HCT116 (cell line): ENCODE results near the gene PPP2R1B. TPM values are rescaled to one million over a fixed set of nuclear protein-coding genes. Genes with fewer than 3 reads are reported as not detected.

ENCODE experiments used
- ATAC-seq: fragments of 200-7000 bp; cut with Tn5 transposase; 2 replicates; pipeline ENCODE4 v1.9.1; 2020; ENCODE audit warnings: mild to moderate bottlenecking, moderate library complexity
- BruUV-seq: library from RNA; stranded (reverse); fragments of 400-500 nt; replicated peaks from 2 replicates; lab custom pipeline; 2021; lab: Mats Ljungman, UMichigan
- CTCF ChIA-PET: fragments of 300-600 bp; sonication (Branson Sonifier 250); formaldehyde crosslinking; loops from one replicate; lab custom pipeline; 2021; ENCODE audit warnings: antibody characterized with exemption; lab: Charles Lee
- POLR2A ChIA-PET: fragments of 300-600, 350-600 bp; sonication (Branson Sonifier 250); formaldehyde crosslinking; loops from one replicate; lab custom pipeline; 2021; ENCODE audit warnings: antibody characterized with exemption; lab: Charles Lee
- RAD21 ChIA-PET, 2 experiments: fragments of 300-600 bp; sonication (Branson Sonifier 250); formaldehyde crosslinking; loops; one replicate each; lab custom pipeline; 2023; ENCODE audit warnings: low total read pairs in 2 of 2; ENCODE audit not compliant: uncharacterized antibody in 2 of 2, unreplicated experiment in 2 of 2, low non-redundant PET in 1 of 2; lab: Charles Lee
- DNase-seq: peaks from one replicate; pipeline ENCODE4 v3.0.0-alpha.2; 2010; ENCODE audit warnings: low read depth, low spot score
- H2AFZ ChIP-seq: fragments of 200-600 bp; shearing (Covaris generic), sonication (generic); 2 replicates; pipeline ENCODE4 v1.6.1; 2017; ENCODE audit warnings: low read depth, mixed run types, mixed read lengths, antibody characterized with exemption, low read length; ENCODE audit not compliant: poor library complexity, severe bottlenecking
- H3K27ac ChIP-seq: 2 replicates; pipeline ENCODE4 v1.5.1; 2012; ENCODE audit warnings: low read depth, low read length
- H3K27me3 ChIP-seq: fragments of 200-600 bp; sonication (generic); 2 replicates; pipeline ENCODE4 v1.6.1; 2016; ENCODE audit warnings: mixed run types, low read length, mixed read lengths; ENCODE audit not compliant: insufficient read depth
- H3K36me3 ChIP-seq, 2 experiments: fragments of 200-500 bp in 1 of 2; fragments of 200-600 bp in 1 of 2; sonication (Bioruptor generic) in 1 of 2; sonication (generic) in 1 of 2; 2 replicates each; pipeline versions ENCODE4 v1.5.1 to v1.6.1; 2014 to 2016; ENCODE audit warnings: low read length in 2 of 2, inconsistent platforms in 1 of 2, mixed read lengths in 1 of 2, mixed run types in 1 of 2; ENCODE audit not compliant: insufficient read depth in 2 of 2, control insufficient read depth in 1 of 2
- H3K4me1 ChIP-seq, 2 experiments: fragments of 200-600 bp in 1 of 2; sonication (generic) in 1 of 2; 2 replicates each; pipeline versions ENCODE4 v1.5.1 to v1.6.1; 2012 to 2017; ENCODE audit warnings: low read length in 2 of 2, inconsistent platforms in 1 of 2, mild to moderate bottlenecking in 1 of 2, mixed read lengths in 1 of 2, mixed run types in 1 of 2, moderate library complexity in 1 of 2; ENCODE audit not compliant: insufficient read depth in 2 of 2, control insufficient read depth in 1 of 2
- H3K4me2 ChIP-seq: fragments of 200-600 bp; sonication (generic); 2 replicates; pipeline ENCODE4 v1.6.1; 2017; ENCODE audit warnings: mixed run types, low read length, mixed read lengths
- H3K4me3 ChIP-seq, 2 experiments: fragments of 200-600 bp in 1 of 2; sonication (generic) in 1 of 2; replicated peaks in 1 of 2; 2 replicates each; pipeline ENCODE4 v1.5.1; 2011 to 2016; ENCODE audit warnings: low read length in 2 of 2, control low read depth in 1 of 2, low read depth in 1 of 2, mild to moderate bottlenecking in 1 of 2, mixed read lengths in 1 of 2, mixed run types in 1 of 2
- H3K79me2 ChIP-seq: fragments of 200-600 bp; sonication (generic); 2 replicates; pipeline ENCODE4 v1.6.1; 2017; ENCODE audit warnings: mild to moderate bottlenecking, mixed run types, low read length, moderate library complexity, mixed read lengths; ENCODE audit not compliant: insufficient read depth
- H3K9ac ChIP-seq: fragments of 200-600 bp; sonication (generic); 2 replicates; pipeline ENCODE4 v1.6.1; 2016; ENCODE audit warnings: low read length, mixed read lengths
- H3K9me2 ChIP-seq: fragments of 200-600 bp; sonication (generic), shearing (Covaris generic); 2 replicates; pipeline ENCODE4 v1.6.1; 2017; ENCODE audit warnings: mixed run types, mild to moderate bottlenecking, moderate library complexity; ENCODE audit not compliant: insufficient read depth
- H3K9me3 ChIP-seq, 2 experiments: fragments of 200-500 bp in 1 of 2; fragments of 200-600 bp in 1 of 2; sonication (Bioruptor generic) in 1 of 2; sonication (generic) in 1 of 2; 2 replicates each; pipeline ENCODE4 v1.6.1; 2014 to 2017; ENCODE audit warnings: low read length in 2 of 2, mixed read lengths in 2 of 2, inconsistent platforms in 1 of 2, low read depth in 1 of 2, mild to moderate bottlenecking in 1 of 2, mixed run types in 1 of 2, moderate library complexity in 1 of 2; ENCODE audit not compliant: control insufficient read depth in 1 of 2, insufficient read depth in 1 of 2
- H4K20me1 ChIP-seq: fragments of 200-600 bp; sonication (generic), shearing (Covaris generic); 2 replicates; pipeline ENCODE4 v1.6.1; 2017; ENCODE audit warnings: mixed run types, mild to moderate bottlenecking, moderate library complexity; ENCODE audit not compliant: insufficient read depth
- CBX3 ChIP-seq: IDR thresholded peaks from 2 replicates; pipeline ENCODE4 v1.6.1; 2012; ENCODE audit warnings: low read depth
- JUND ChIP-seq: IDR thresholded peaks from 2 replicates; pipeline ENCODE4 v1.6.1; 2012
- POLR2A ChIP-seq: IDR thresholded peaks from 2 replicates; pipeline ENCODE4 v1.7.0; 2011; ENCODE audit warnings: borderline replicate concordance; ENCODE audit not compliant: insufficient read depth, insufficient read length; ENCODE audit errors: extremely low read depth
- POLR2AphosphoS5 ChIP-seq: IDR thresholded peaks from 2 replicates; pipeline ENCODE4 v1.6.1; 2011; ENCODE audit warnings: mild to moderate bottlenecking, low read depth, low read length, moderate library complexity
- RAD21 ChIP-seq: IDR thresholded peaks from 2 replicates; pipeline ENCODE4 v1.6.1; 2012; ENCODE audit warnings: low read depth, mild to moderate bottlenecking
- TCF7L2 ChIP-seq: IDR thresholded peaks from 2 replicates; pipeline ENCODE4 v1.7.0; 2011; ENCODE audit warnings: borderline replicate concordance, inconsistent platforms; ENCODE audit not compliant: insufficient read depth, insufficient read length; ENCODE audit errors: extremely low read depth
- intact Hi-C: fragments of 100-400 bp; cut with micrococcal nuclease; formaldehyde crosslinking; loops from 2 replicates; pipeline ENCODE4 v1.10.0; 2022
- total RNA-seq: library from RNA; stranded (reverse); gene quantifications from one replicate; pipeline ENCODE4 v1.2.1, GENCODE V29; 2021; ENCODE audit not compliant: unreplicated experiment
- TF ChIP-seq, protein P1 (sequence below): IDR thresholded peaks from 2 replicates; pipeline ENCODE4 v1.6.1; 2011; ENCODE audit warnings: mild to moderate bottlenecking, low read length, moderate library complexity; ENCODE audit not compliant: insufficient replicate concordance; ENCODE audit errors: extremely low read depth
- TF ChIP-seq, protein P2 (sequence below): IDR thresholded peaks from 2 replicates; pipeline ENCODE4 v1.6.1; 2012
- TF ChIP-seq, protein P3 (sequence below): IDR thresholded peaks from 2 replicates; pipeline ENCODE4 v1.6.1; 2012; ENCODE audit warnings: low read depth

PPP2R1B gene
- total RNA-seq, 1 experiment from 2014 or later = 24.9 TPM

DNA sequence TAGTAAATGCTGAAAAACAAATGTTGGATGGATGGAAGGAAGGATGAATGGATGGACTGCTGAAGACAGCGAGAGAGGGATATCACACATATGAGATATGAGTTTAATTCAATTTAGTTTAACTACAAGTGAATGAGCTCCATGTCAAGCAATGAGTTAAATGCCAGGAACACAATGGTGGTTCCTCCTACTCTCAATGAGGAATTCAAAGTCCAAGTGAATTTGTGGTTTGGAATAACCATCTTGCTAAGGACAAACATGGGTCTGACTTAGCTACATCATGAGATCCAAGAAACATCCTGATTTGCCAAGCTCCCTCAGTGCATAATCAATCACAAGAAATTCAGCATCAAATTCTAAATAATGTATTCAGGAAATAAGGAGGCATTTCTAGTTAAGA lies 26.1 kb upstream of the PPP2R1B start:
- H4K20me1 ChIP-seq = no peaks in the 10 kb centered on the region
- RAD21 ChIA-PET = interaction anchor here in 1 of 2 experiments (1.0 kb wide), 1 partner anchor 26 kb away, joined by 6 read pairs; the partner anchor contains the start of gene PPP2R1B
- ATAC-seq (no peak), DNase-seq (no peak)
- CTCF ChIA-PET = interaction anchor here (0.9 to 1.3 kb wide), 2 partner anchors 49 to 188 kb away, joined by 3 read pairs; no protein-coding TSS in a partner anchor
- 0 out of 4 replicates have a peak, but pooled peaks cover 0 to 3% of the 10 kb centered on the region in 2 experiments for H3K36me3 ChIP-seq
- no peak overlapping the region for H3K9ac ChIP-seq
- no peaks in the 10 kb centered on the region for H3K9me2 ChIP-seq
- no peaks in the 10 kb centered on the region for H3K9me3 ChIP-seq
- no peaks in the 10 kb centered on the region for H3K79me2 ChIP-seq
- no peak for TF ChIP-seq POLR2AphosphoS5
- TF ChIP-seq CBX3 = no peak
- TF ChIP-seq, protein P1, sequence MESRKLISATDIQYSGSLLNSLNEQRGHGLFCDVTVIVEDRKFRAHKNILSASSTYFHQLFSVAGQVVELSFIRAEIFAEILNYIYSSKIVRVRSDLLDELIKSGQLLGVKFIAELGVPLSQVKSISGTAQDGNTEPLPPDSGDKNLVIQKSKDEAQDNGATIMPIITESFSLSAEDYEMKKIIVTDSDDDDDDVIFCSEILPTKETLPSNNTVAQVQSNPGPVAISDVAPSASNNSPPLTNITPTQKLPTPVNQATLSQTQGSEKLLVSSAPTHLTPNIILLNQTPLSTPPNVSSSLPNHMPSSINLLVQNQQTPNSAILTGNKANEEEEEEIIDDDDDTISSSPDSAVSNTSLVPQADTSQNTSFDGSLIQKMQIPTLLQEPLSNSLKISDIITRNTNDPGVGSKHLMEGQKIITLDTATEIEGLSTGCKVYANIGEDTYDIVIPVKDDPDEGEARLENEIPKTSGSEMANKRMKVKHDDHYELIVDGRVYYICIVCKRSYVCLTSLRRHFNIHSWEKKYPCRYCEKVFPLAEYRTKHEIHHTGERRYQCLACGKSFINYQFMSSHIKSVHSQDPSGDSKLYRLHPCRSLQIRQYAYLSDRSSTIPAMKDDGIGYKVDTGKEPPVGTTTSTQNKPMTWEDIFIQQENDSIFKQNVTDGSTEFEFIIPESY = no peak
- TF ChIP-seq, protein P2, sequence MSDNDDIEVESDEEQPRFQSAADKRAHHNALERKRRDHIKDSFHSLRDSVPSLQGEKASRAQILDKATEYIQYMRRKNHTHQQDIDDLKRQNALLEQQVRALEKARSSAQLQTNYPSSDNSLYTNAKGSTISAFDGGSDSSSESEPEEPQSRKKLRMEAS = no peak
- TF ChIP-seq RAD21 = no peak
- TF ChIP-seq JUND = no peak
- TF ChIP-seq POLR2A = no peak
- TF ChIP-seq TCF7L2 = no peak
- TF ChIP-seq, protein P3, sequence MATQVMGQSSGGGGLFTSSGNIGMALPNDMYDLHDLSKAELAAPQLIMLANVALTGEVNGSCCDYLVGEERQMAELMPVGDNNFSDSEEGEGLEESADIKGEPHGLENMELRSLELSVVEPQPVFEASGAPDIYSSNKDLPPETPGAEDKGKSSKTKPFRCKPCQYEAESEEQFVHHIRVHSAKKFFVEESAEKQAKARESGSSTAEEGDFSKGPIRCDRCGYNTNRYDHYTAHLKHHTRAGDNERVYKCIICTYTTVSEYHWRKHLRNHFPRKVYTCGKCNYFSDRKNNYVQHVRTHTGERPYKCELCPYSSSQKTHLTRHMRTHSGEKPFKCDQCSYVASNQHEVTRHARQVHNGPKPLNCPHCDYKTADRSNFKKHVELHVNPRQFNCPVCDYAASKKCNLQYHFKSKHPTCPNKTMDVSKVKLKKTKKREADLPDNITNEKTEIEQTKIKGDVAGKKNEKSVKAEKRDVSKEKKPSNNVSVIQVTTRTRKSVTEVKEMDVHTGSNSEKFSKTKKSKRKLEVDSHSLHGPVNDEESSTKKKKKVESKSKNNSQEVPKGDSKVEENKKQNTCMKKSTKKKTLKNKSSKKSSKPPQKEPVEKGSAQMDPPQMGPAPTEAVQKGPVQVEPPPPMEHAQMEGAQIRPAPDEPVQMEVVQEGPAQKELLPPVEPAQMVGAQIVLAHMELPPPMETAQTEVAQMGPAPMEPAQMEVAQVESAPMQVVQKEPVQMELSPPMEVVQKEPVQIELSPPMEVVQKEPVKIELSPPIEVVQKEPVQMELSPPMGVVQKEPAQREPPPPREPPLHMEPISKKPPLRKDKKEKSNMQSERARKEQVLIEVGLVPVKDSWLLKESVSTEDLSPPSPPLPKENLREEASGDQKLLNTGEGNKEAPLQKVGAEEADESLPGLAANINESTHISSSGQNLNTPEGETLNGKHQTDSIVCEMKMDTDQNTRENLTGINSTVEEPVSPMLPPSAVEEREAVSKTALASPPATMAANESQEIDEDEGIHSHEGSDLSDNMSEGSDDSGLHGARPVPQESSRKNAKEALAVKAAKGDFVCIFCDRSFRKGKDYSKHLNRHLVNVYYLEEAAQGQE = no peak
- no peak overlapping the region for H2AFZ ChIP-seq
- no peaks in the 10 kb centered on the region for H3K4me1 ChIP-seq
- H3K27me3 ChIP-seq = no peaks in the 10 kb centered on the region
- intact Hi-C loops = no loop called here
- H3K4me2 ChIP-seq = no peak overlapping the region
- no peak overlapping the region for H3K4me3 ChIP-seq
- no TSS peak for BruUV-seq
- POLR2A ChIA-PET = no interaction called here
- no peak overlapping the region for H3K27ac ChIP-seq
